Neuronal stem cell (in vitro differentiated cells): ENCODE data around the gene THRA.
A peak's percentile ranks its signal among the peaks of the same experiment; 100 is the strongest.

ENCODE experiments used
- DNase-seq: peaks from one replicate; pipeline ENCODE4 v3.0.0-alpha.2; 2013; ENCODE audit warnings: low spot score
- H2AFZ ChIP-seq: one replicate; pipeline ENCODE4 v1.6.1; 2013; ENCODE audit warnings: mild to moderate bottlenecking, low read length, inconsistent platforms
- H2AK5ac ChIP-seq: 2 replicates; pipeline ENCODE4 v1.6.1; 2013; ENCODE audit warnings: low read depth, mild to moderate bottlenecking, inconsistent platforms, low read length, moderate library complexity, mixed read lengths
- H2BK120ac ChIP-seq: 2 replicates; pipeline ENCODE4 v1.6.1; 2013; ENCODE audit warnings: low read depth, mild to moderate bottlenecking, inconsistent platforms, low read length, moderate library complexity, mixed read lengths
- H2BK12ac ChIP-seq: one replicate; pipeline ENCODE4 v1.6.1; 2013; ENCODE audit warnings: low read length, inconsistent platforms
- H2BK15ac ChIP-seq: 2 replicates; pipeline ENCODE4 v1.6.1; 2013; ENCODE audit warnings: mild to moderate bottlenecking, low read length, inconsistent platforms, mixed read lengths
- H2BK5ac ChIP-seq: one replicate; pipeline ENCODE4 v1.6.1; 2013; ENCODE audit warnings: inconsistent platforms, mild to moderate bottlenecking, low read length, moderate library complexity
- H3K14ac ChIP-seq: one replicate; pipeline ENCODE4 v1.6.1; 2013; ENCODE audit warnings: low read length, inconsistent platforms
- H3K18ac ChIP-seq: 2 replicates; pipeline ENCODE4 v1.6.1; 2013; ENCODE audit warnings: low read length, inconsistent platforms
- H3K23ac ChIP-seq: 2 replicates; pipeline ENCODE4 v1.6.1; 2013; ENCODE audit warnings: low read depth, mild to moderate bottlenecking, mixed read lengths, low read length, inconsistent platforms; ENCODE audit not compliant: poor library complexity
- H3K27ac ChIP-seq: replicated peaks from 3 replicates; pipeline ENCODE4 v1.5.1; 2013; ENCODE audit warnings: low read length, inconsistent platforms
- H3K27me3 ChIP-seq, 3 experiments: 2 replicates each; pipeline ENCODE4 v1.6.1; 2013; ENCODE audit warnings: low read length in 3 of 3, mild to moderate bottlenecking in 2 of 3, inconsistent platforms in 1 of 3, low read depth in 1 of 3, mixed read lengths in 1 of 3, moderate library complexity in 1 of 3; ENCODE audit not compliant: control insufficient read depth in 3 of 3, insufficient read depth in 3 of 3
- H3K36me3 ChIP-seq, 2 donors: replicated peaks in 1 of 2; 2 replicates each; pipeline ENCODE4 v1.6.1; 2013; ENCODE audit warnings: low read length in 2 of 2; ENCODE audit not compliant: control insufficient read depth in 2 of 2, insufficient read depth in 2 of 2
- H3K4ac ChIP-seq: 2 replicates; pipeline ENCODE4 v1.6.1; 2013; ENCODE audit warnings: inconsistent platforms, mild to moderate bottlenecking, low read length, moderate library complexity
- H3K4me1 ChIP-seq, 2 donors: 1 replicate in 1 of 2; 2 replicates in 1 of 2; pipeline ENCODE4 v1.6.1; 2013; ENCODE audit warnings: low read length in 2 of 2, low read depth in 1 of 2; ENCODE audit not compliant: control insufficient read depth in 2 of 2, insufficient read depth in 1 of 2
- H3K4me2 ChIP-seq: one replicate; pipeline ENCODE4 v1.6.1; 2013; ENCODE audit warnings: mild to moderate bottlenecking, low read length, inconsistent platforms; ENCODE audit not compliant: insufficient read depth, poor library complexity, severe bottlenecking
- H3K4me3 ChIP-seq, 2 donors: 2 replicates each; pipeline ENCODE4 v1.5.1; 2013; ENCODE audit warnings: low read length in 2 of 2, mild to moderate bottlenecking in 2 of 2, inconsistent platforms in 1 of 2, moderate library complexity in 1 of 2
- H3K79me1 ChIP-seq: one replicate; pipeline ENCODE4 v1.6.1; 2013; ENCODE audit warnings: low read depth, mild to moderate bottlenecking, inconsistent platforms, low read length, moderate library complexity
- H3K9ac ChIP-seq: one replicate; pipeline ENCODE4 v1.6.1; 2013; ENCODE audit warnings: mild to moderate bottlenecking, low read depth, low read length, inconsistent platforms; ENCODE audit not compliant: poor library complexity
- H3K9me3 ChIP-seq, 2 donors: replicated peaks in 1 of 2; 2 replicates each; pipeline versions ENCODE3 to v1.6.1; 2013; ENCODE audit warnings: low read length in 2 of 2, mild to moderate bottlenecking in 2 of 2, inconsistent platforms in 1 of 2, low read depth in 1 of 2, mixed read lengths in 1 of 2, moderate library complexity in 1 of 2; ENCODE audit not compliant: control insufficient read depth in 2 of 2, insufficient read depth in 1 of 2
- H4K8ac ChIP-seq: one replicate; pipeline ENCODE4 v1.6.1; 2013; ENCODE audit warnings: low read depth, mild to moderate bottlenecking, inconsistent platforms, low read length, moderate library complexity
- H4K91ac ChIP-seq: one replicate; pipeline ENCODE4 v1.6.1; 2013; ENCODE audit warnings: low read length, low read depth, mild to moderate bottlenecking, inconsistent platforms; ENCODE audit not compliant: poor library complexity
- WGBS, 2 donors: extraction: QIAGEN DNeasy Blood & Tissue Kit; methylation state at CpG; one replicate each; pipeline ENCODE4 v1.1.7; 2013; ENCODE audit warnings: missing lambda C conversion rate in 2 of 2, mixed read lengths in 1 of 2; ENCODE audit not compliant: insufficient read length in 2 of 2, insufficient replicate concordance in 1 of 2; ENCODE audit errors: extremely low coverage in 2 of 2; 5-methylcytosine and 5-hydroxymethylcytosine counted together

The THRA gene

GRCh38 chr17:40075201-40075941, 12.6 kb downstream of the THRA start:
- Histone ChIP-seq H4K8ac (no peak overlapping the region), H2BK12ac (peak overlapping the region; percentile 64), H3K27ac (peak overlapping the region; percentile 24), H3K79me1 (no peaks in the 10 kb centered on the region), H2BK120ac (no peak overlapping the region), H3K27me3 (no peaks in the 10 kb centered on the region), H2AFZ (no peak overlapping the region), H3K23ac (no peak overlapping the region), H3K4ac (no peak overlapping the region), H2AK5ac (peak overlapping the region; percentile 61), H3K4me2 (no peak overlapping the region), H3K14ac (peak overlapping the region; percentile 86), H3K9ac (peak overlapping the region; percentile 56), H2BK15ac (peak overlapping the region; percentile 28), H3K18ac (peak overlapping the region; percentile 89), H3K9me3 (no peaks in the 10 kb centered on the region), H2BK5ac (peak overlapping the region; percentile 49), H3K4me3 (no peak overlapping the region), H3K36me3 (peaks cover 0 to 9% of the 10 kb centered on the region in 2 donors), H3K4me1 (peaks cover 28 to 29% of the 10 kb centered on the region in 2 donors), H4K91ac (no peak overlapping the region)
- peak; percentile 84 for DNase-seq
- no CpG with 5 or more reads among the region's 11 CpGs for WGBS, 2 donors

GRCh38 chr17:40075942-40076498, 13.3 kb downstream of the THRA start:
- Histone ChIP-seq H4K8ac (no peak overlapping the region), H3K36me3 (peaks cover 0 to 9% of the 10 kb centered on the region in 2 donors), H2BK120ac (no peak overlapping the region), H3K9ac (peak overlapping the region; percentile 24), H2BK12ac (peak overlapping the region; percentile 64), H3K23ac (no peak overlapping the region), H3K4me3 (no peak overlapping the region), H3K18ac (peak overlapping the region; percentile 89), H3K27ac (no peak overlapping the region), H3K4ac (no peak overlapping the region), H2AFZ (no peak overlapping the region), H3K79me1 (no peaks in the 10 kb centered on the region), H2BK5ac (peak overlapping the region; percentile 49), H3K4me2 (no peak overlapping the region), H4K91ac (no peak overlapping the region), H3K9me3 (no peaks in the 10 kb centered on the region), H3K27me3 (no peaks in the 10 kb centered on the region), H3K14ac (peak overlapping the region; percentile 86), H3K4me1 (peaks cover 22% of the 10 kb centered on the region in 2 donors), H2AK5ac (peak overlapping the region; percentile 53), H2BK15ac (peak overlapping the region; percentile 28)
- whole genome bisulfite sequencing, 2 donors, result no CpG with 5 or more reads among the region's 8 CpGs
- DNase-seq, result no peak

- H3K18ac ChIP-seq, result no peak overlapping the region
- no peak overlapping the region for H3K4me3 ChIP-seq
- no peaks in the 10 kb centered on the region for H3K27me3 ChIP-seq
- H3K23ac ChIP-seq, result no peak overlapping the region
- DNase-seq, result no peak
- no peak overlapping the region for H4K91ac ChIP-seq
- H4K8ac ChIP-seq, result no peak overlapping the region
- H3K27ac ChIP-seq, result no peak overlapping the region
- no peak overlapping the region for H3K14ac ChIP-seq
- H3K36me3 ChIP-seq, result peaks cover 0 to 9% of the 10 kb centered on the region in 2 donors
- H2BK12ac ChIP-seq, result no peak overlapping the region
- no peak overlapping the region for H3K4ac ChIP-seq
- H2BK15ac ChIP-seq, result no peak overlapping the region
- H3K4me2 ChIP-seq, result no peak overlapping the region
- H2BK120ac ChIP-seq, result no peak overlapping the region
- H3K79me1 ChIP-seq, result no peaks in the 10 kb centered on the region
- H3K9me3 ChIP-seq, result no peaks in the 10 kb centered on the region
- H2BK5ac ChIP-seq, result no peak overlapping the region
- WGBS, 2 donors, result no CpG with 5 or more reads among the region's 7 CpGs
- H3K4me1 ChIP-seq, result peaks cover 16 to 17% of the 10 kb centered on the region in 2 donors
- H3K9ac ChIP-seq, result no peak overlapping the region
- H2AFZ ChIP-seq, result no peak overlapping the region
- no peak overlapping the region for H2AK5ac ChIP-seq
Observed at GRCh38 chr17:40076591-40076990, 13.8 kb downstream of the THRA start.

- Histone ChIP-seq H2BK120ac (no peak overlapping the region), H3K27me3 (no peaks in the 10 kb centered on the region), H4K8ac (no peak overlapping the region), H3K9me3 (no peaks in the 10 kb centered on the region), H3K4me2 (no peak overlapping the region), H3K27ac (no peak overlapping the region), H2AK5ac (no peak overlapping the region), H3K4ac (no peak overlapping the region), H2BK15ac (no peak overlapping the region), H2BK5ac (no peak overlapping the region), H4K91ac (no peak overlapping the region), H3K4me1 (peaks cover 7 to 8% of the 10 kb centered on the region in 2 donors), H3K4me3 (no peak overlapping the region), H3K23ac (no peak overlapping the region), H2BK12ac (no peak overlapping the region), H3K36me3 (peaks cover 7 to 10% of the 10 kb centered on the region in 2 donors), H3K14ac (no peak overlapping the region), H3K79me1 (peaks cover 1% of the 10 kb centered on the region), H3K18ac (no peak overlapping the region), H2AFZ (no peak overlapping the region), H3K9ac (no peak overlapping the region)
- no peak for DNase-seq
- no CpG with 5 or more reads among the region's 3 CpGs for WGBS, 2 donors
Observed at GRCh38 chr17:40079545-40079944, 16.8 kb downstream of the THRA start.
